ENCODE measurements around the gene ANXA2.

DNA sequence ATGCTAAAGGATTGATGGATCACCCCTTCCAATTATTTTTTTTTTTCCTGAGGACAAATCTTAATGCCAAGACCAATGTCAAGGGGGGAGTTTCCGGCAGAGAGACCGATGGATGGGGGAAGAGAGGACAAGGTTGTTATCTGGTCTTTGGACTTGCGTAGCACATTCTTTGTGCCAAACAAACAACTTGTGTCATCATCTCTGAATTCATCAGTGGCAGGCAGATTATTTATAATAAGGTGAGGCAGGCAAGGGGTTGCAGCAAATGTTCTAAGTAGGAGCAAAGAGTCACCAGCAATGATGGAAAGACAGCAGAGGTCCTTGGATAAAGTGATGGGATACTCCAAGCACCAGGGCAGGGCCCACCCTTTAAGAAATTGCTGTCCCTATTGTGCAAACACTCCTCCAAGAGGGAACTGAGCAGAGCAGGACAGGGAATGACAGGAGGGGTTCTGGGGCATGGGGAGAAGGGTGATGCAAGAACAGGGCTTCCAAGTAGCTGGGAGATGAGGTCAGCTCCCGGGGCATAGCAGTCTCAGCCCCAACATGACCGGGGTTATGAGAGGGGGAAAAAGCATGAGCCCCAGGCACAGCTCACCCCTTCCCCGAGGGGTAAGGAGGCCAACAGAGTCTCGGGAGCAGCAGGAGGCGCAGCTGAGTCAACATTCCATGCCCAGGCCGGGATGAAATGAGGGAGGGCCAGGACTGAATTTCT is 57.4 kb downstream of the ANXA2 start:
- TF ChIP-seq, protein P1, sequence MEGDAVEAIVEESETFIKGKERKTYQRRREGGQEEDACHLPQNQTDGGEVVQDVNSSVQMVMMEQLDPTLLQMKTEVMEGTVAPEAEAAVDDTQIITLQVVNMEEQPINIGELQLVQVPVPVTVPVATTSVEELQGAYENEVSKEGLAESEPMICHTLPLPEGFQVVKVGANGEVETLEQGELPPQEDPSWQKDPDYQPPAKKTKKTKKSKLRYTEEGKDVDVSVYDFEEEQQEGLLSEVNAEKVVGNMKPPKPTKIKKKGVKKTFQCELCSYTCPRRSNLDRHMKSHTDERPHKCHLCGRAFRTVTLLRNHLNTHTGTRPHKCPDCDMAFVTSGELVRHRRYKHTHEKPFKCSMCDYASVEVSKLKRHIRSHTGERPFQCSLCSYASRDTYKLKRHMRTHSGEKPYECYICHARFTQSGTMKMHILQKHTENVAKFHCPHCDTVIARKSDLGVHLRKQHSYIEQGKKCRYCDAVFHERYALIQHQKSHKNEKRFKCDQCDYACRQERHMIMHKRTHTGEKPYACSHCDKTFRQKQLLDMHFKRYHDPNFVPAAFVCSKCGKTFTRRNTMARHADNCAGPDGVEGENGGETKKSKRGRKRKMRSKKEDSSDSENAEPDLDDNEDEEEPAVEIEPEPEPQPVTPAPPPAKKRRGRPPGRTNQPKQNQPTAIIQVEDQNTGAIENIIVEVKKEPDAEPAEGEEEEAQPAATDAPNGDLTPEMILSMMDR (IDR thresholded peaks at IDR 0.05; ENCODE audit: low read depth, low read length), result no peak
- TF ChIP-seq EZH2phosphoT487 (IDR thresholded peaks at IDR 0.05; ENCODE audit: low read depth), result no peak

Measured in OCI-LY3 (cell line).